ENCODE measurements around the gene RPLP2. TPM values are rescaled to one million over a fixed set of nuclear protein-coding genes. Genes with fewer than 3 reads are reported as not detected.
A peak's percentile ranks its signal among the peaks of the same experiment; 100 is the strongest.

RPLP2 gene
- total RNA-seq, 1 experiment from 2014 or later: 2,582 TPM

- POLR2A ChIA-PET: interaction anchor here (0.5 to 1.0 kb wide), 2 partner anchors 10 to 32 kb away, joined by 3 to 4 read pairs; no protein-coding TSS in a partner anchor
- no peak for ATAC-seq
- CTCF ChIA-PET: interaction anchor here (0.6 to 2.2 kb wide), 7 partner anchors 9 to 217 kb away, joined by 3 to 16 read pairs (median 4); partner anchors contain the start of genes CRACR2B and PNPLA2
Measured at GRCh38 chr11:837990-838307, 28.2 kb downstream of the RPLP2 start.

GRCh38 chr11:838441-839279 lies 28.9 kb downstream of the RPLP2 start:
- H3K4me3 Mint-ChIP-seq: no peak overlapping the region
- POLR2A ChIA-PET: interaction anchor here (0.5 to 1.0 kb wide), 2 partner anchors 10 to 33 kb away, joined by 3 to 4 read pairs; no protein-coding TSS in a partner anchor
- H3K27me3 Mint-ChIP-seq (ENCODE audit: low read depth): peaks cover 3% of the 10 kb centered on the region; the same call in 1 of the 2 replicates
- no peak overlapping the region for H3K27ac Mint-ChIP-seq
- H3K4me1 Mint-ChIP-seq: peaks cover 26% of the 10 kb centered on the region
- peaks cover 13% of the 10 kb centered on the region for H3K36me3 Mint-ChIP-seq
- ATAC-seq: peak; percentile 32
- peak; percentile 56 for DNase-seq (ENCODE audit: low spot score)
- no peaks in the 10 kb centered on the region for H3K9me3 Mint-ChIP-seq
- CTCF ChIA-PET: interaction anchor here (0.6 to 2.2 kb wide), 7 partner anchors 9 to 216 kb away, joined by 3 to 16 read pairs (median 4); partner anchors contain the start of genes CRACR2B and PNPLA2
- TF ChIP-seq, protein P1, sequence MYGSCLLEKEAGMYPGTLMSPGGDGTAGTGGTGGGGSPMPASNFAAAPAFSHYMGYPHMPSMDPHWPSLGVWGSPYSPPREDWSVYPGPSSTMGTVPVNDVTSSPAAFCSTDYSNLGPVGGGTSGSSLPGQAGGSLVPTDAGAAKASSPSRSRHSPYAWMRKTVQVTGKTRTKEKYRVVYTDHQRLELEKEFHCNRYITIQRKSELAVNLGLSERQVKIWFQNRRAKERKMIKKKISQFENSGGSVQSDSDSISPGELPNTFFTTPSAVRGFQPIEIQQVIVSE (CRISPR knock-in tag; IDR thresholded peaks at IDR 0.05; ENCODE audit: borderline replicate concordance): no peak
- 0 out of 2 replicates have a peak, but pooled peaks have one; percentile 6 for TF ChIP-seq ZNF121 (CRISPR knock-in tag; IDR thresholded peaks at IDR 0.05)
- TF ChIP-seq, protein P2, sequence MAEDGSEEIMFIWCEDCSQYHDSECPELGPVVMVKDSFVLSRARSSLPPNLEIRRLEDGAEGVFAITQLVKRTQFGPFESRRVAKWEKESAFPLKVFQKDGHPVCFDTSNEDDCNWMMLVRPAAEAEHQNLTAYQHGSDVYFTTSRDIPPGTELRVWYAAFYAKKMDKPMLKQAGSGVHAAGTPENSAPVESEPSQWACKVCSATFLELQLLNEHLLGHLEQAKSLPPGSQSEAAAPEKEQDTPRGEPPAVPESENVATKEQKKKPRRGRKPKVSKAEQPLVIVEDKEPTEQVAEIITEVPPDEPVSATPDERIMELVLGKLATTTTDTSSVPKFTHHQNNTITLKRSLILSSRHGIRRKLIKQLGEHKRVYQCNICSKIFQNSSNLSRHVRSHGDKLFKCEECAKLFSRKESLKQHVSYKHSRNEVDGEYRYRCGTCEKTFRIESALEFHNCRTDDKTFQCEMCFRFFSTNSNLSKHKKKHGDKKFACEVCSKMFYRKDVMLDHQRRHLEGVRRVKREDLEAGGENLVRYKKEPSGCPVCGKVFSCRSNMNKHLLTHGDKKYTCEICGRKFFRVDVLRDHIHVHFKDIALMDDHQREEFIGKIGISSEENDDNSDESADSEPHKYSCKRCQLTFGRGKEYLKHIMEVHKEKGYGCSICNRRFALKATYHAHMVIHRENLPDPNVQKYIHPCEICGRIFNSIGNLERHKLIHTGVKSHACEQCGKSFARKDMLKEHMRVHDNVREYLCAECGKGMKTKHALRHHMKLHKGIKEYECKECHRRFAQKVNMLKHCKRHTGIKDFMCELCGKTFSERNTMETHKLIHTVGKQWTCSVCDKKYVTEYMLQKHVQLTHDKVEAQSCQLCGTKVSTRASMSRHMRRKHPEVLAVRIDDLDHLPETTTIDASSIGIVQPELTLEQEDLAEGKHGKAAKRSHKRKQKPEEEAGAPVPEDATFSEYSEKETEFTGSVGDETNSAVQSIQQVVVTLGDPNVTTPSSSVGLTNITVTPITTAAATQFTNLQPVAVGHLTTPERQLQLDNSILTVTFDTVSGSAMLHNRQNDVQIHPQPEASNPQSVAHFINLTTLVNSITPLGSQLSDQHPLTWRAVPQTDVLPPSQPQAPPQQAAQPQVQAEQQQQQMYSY (CRISPR knock-in tag; IDR thresholded peaks at IDR 0.05): 0 out of 2 replicates have a peak, but pooled peaks have one; percentile 32
- TF ChIP-seq FOXP1 (CRISPR knock-in tag; IDR thresholded peaks at IDR 0.05; ENCODE audit: borderline replicate concordance): peak; percentile 38; the same call in 1 of the 2 replicates
- no peak for TF ChIP-seq RELA (CRISPR knock-in tag; IDR thresholded peaks at IDR 0.05; ENCODE audit: borderline replicate concordance)
- TF ChIP-seq NR1H2 (CRISPR knock-in tag; IDR thresholded peaks at IDR 0.05): peak; percentile 18; the same call in 1 of the 2 replicates
- TF ChIP-seq ETV6 (CRISPR knock-in tag; IDR thresholded peaks at IDR 0.05): peak; percentile 17; the same call in 1 of the 2 replicates
- TF ChIP-seq PRRX2 (CRISPR knock-in tag; IDR thresholded peaks at IDR 0.05): no peak
- TF ChIP-seq MYBL2 (CRISPR knock-in tag; IDR thresholded peaks at IDR 0.05): no peak

More at GRCh38 chr11:837990-838307, 28.2 kb downstream of the RPLP2 start:
- peaks cover 3% of the 10 kb centered on the region; the same call in 1 of the 2 replicates for H3K27me3 Mint-ChIP-seq (ENCODE audit: low read depth)
- H3K4me3 Mint-ChIP-seq: no peak overlapping the region
- H3K36me3 Mint-ChIP-seq: peaks cover 13% of the 10 kb centered on the region
- TF ChIP-seq KAT7 (CRISPR knock-in tag; IDR thresholded peaks at IDR 0.05; ENCODE audit: borderline replicate concordance) (no peak), SP1 (CRISPR knock-in tag; conservative IDR thresholded peaks at IDR 0.05) (no peak), ATF2 (CRISPR knock-in tag; IDR thresholded peaks at IDR 0.05; ENCODE audit: borderline replicate concordance, low read depth) (no peak), RELA (CRISPR knock-in tag; IDR thresholded peaks at IDR 0.05; ENCODE audit: borderline replicate concordance) (no peak), GABPB1 (CRISPR knock-in tag; IDR thresholded peaks at IDR 0.05) (no peak), TEAD1 (CRISPR knock-in tag; IDR thresholded peaks at IDR 0.05) (no peak), PREB (CRISPR knock-in tag; IDR thresholded peaks at IDR 0.05; ENCODE audit: borderline replicate concordance) (no peak), IRF1 (CRISPR knock-in tag; IDR thresholded peaks at IDR 0.05) (no peak), SOX15 (CRISPR knock-in tag; IDR thresholded peaks at IDR 0.05) (no peak), NR2C2 (CRISPR knock-in tag; IDR thresholded peaks at IDR 0.05) (no peak), ETV6 (CRISPR knock-in tag; IDR thresholded peaks at IDR 0.05) (no peak), MXD4 (CRISPR knock-in tag; IDR thresholded peaks at IDR 0.05; ENCODE audit: borderline replicate concordance) (no peak), JUN (CRISPR knock-in tag; IDR thresholded peaks at IDR 0.05) (no peak), FOXK1 (CRISPR knock-in tag; IDR thresholded peaks at IDR 0.05) (no peak), ZMAT4 (CRISPR knock-in tag; IDR thresholded peaks at IDR 0.05) (no peak)
- TF ChIP-seq, protein P1 (CRISPR knock-in tag; IDR thresholded peaks at IDR 0.05; ENCODE audit: borderline replicate concordance): no peak
- TF ChIP-seq, protein P3, sequence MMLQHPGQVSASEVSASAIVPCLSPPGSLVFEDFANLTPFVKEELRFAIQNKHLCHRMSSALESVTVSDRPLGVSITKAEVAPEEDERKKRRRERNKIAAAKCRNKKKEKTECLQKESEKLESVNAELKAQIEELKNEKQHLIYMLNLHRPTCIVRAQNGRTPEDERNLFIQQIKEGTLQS (CRISPR knock-in tag; conservative IDR thresholded peaks at IDR 0.05): no peak
- H3K27ac Mint-ChIP-seq: no peak overlapping the region
- peaks cover 27% of the 10 kb centered on the region for H3K4me1 Mint-ChIP-seq
- no peak for DNase-seq (ENCODE audit: low spot score)
- no peaks in the 10 kb centered on the region for H3K9me3 Mint-ChIP-seq
